HCT116 (cell line): ENCODE results near the gene TWIST2. TPM values are rescaled to one million over a fixed set of nuclear protein-coding genes. Genes with fewer than 3 reads are reported as not detected.

ENCODE experiments used
- ATAC-seq: fragments of 200-7000 bp; cut with Tn5 transposase; 2 replicates; pipeline ENCODE4 v1.9.1; 2020; ENCODE audit warnings: mild to moderate bottlenecking, moderate library complexity
- BruUV-seq: library from RNA; stranded (reverse); fragments of 400-500 nt; replicated peaks from 2 replicates; lab custom pipeline; 2021; lab: Mats Ljungman, UMichigan
- CTCF ChIA-PET: fragments of 300-600 bp; sonication (Branson Sonifier 250); formaldehyde crosslinking; loops from one replicate; lab custom pipeline; 2021; ENCODE audit warnings: antibody characterized with exemption; lab: Charles Lee
- POLR2A ChIA-PET: fragments of 300-600, 350-600 bp; sonication (Branson Sonifier 250); formaldehyde crosslinking; loops from one replicate; lab custom pipeline; 2021; ENCODE audit warnings: antibody characterized with exemption; lab: Charles Lee
- RAD21 ChIA-PET, 2 experiments: fragments of 300-600 bp; sonication (Branson Sonifier 250); formaldehyde crosslinking; loops; one replicate each; lab custom pipeline; 2023; ENCODE audit warnings: low total read pairs in 2 of 2; ENCODE audit not compliant: uncharacterized antibody in 2 of 2, unreplicated experiment in 2 of 2, low non-redundant PET in 1 of 2; lab: Charles Lee
- DNase-seq: peaks from one replicate; pipeline ENCODE4 v3.0.0-alpha.2; 2010; ENCODE audit warnings: low read depth, low spot score
- H2AFZ ChIP-seq: fragments of 200-600 bp; shearing (Covaris generic), sonication (generic); 2 replicates; pipeline ENCODE4 v1.6.1; 2017; ENCODE audit warnings: low read depth, mixed run types, mixed read lengths, antibody characterized with exemption, low read length; ENCODE audit not compliant: poor library complexity, severe bottlenecking
- H3K27ac ChIP-seq: 2 replicates; pipeline ENCODE4 v1.5.1; 2012; ENCODE audit warnings: low read depth, low read length
- H3K27me3 ChIP-seq: fragments of 200-600 bp; sonication (generic); 2 replicates; pipeline ENCODE4 v1.6.1; 2016; ENCODE audit warnings: mixed run types, low read length, mixed read lengths; ENCODE audit not compliant: insufficient read depth
- H3K36me3 ChIP-seq, 2 experiments: fragments of 200-500 bp in 1 of 2; fragments of 200-600 bp in 1 of 2; sonication (Bioruptor generic) in 1 of 2; sonication (generic) in 1 of 2; 2 replicates each; pipeline versions ENCODE4 v1.5.1 to v1.6.1; 2014 to 2016; ENCODE audit warnings: low read length in 2 of 2, inconsistent platforms in 1 of 2, mixed read lengths in 1 of 2, mixed run types in 1 of 2; ENCODE audit not compliant: insufficient read depth in 2 of 2, control insufficient read depth in 1 of 2
- H3K4me1 ChIP-seq, 2 experiments: fragments of 200-600 bp in 1 of 2; sonication (generic) in 1 of 2; 2 replicates each; pipeline versions ENCODE4 v1.5.1 to v1.6.1; 2012 to 2017; ENCODE audit warnings: low read length in 2 of 2, inconsistent platforms in 1 of 2, mild to moderate bottlenecking in 1 of 2, mixed read lengths in 1 of 2, mixed run types in 1 of 2, moderate library complexity in 1 of 2; ENCODE audit not compliant: insufficient read depth in 2 of 2, control insufficient read depth in 1 of 2
- H3K4me2 ChIP-seq: fragments of 200-600 bp; sonication (generic); 2 replicates; pipeline ENCODE4 v1.6.1; 2017; ENCODE audit warnings: mixed run types, low read length, mixed read lengths
- H3K4me3 ChIP-seq, 2 experiments: fragments of 200-600 bp in 1 of 2; sonication (generic) in 1 of 2; replicated peaks in 1 of 2; 2 replicates each; pipeline ENCODE4 v1.5.1; 2011 to 2016; ENCODE audit warnings: low read length in 2 of 2, control low read depth in 1 of 2, low read depth in 1 of 2, mild to moderate bottlenecking in 1 of 2, mixed read lengths in 1 of 2, mixed run types in 1 of 2
- H3K79me2 ChIP-seq: fragments of 200-600 bp; sonication (generic); 2 replicates; pipeline ENCODE4 v1.6.1; 2017; ENCODE audit warnings: mild to moderate bottlenecking, mixed run types, low read length, moderate library complexity, mixed read lengths; ENCODE audit not compliant: insufficient read depth
- H3K9ac ChIP-seq: fragments of 200-600 bp; sonication (generic); 2 replicates; pipeline ENCODE4 v1.6.1; 2016; ENCODE audit warnings: low read length, mixed read lengths
- H3K9me2 ChIP-seq: fragments of 200-600 bp; sonication (generic), shearing (Covaris generic); 2 replicates; pipeline ENCODE4 v1.6.1; 2017; ENCODE audit warnings: mixed run types, mild to moderate bottlenecking, moderate library complexity; ENCODE audit not compliant: insufficient read depth
- H3K9me3 ChIP-seq, 2 experiments: fragments of 200-500 bp in 1 of 2; fragments of 200-600 bp in 1 of 2; sonication (Bioruptor generic) in 1 of 2; sonication (generic) in 1 of 2; 2 replicates each; pipeline ENCODE4 v1.6.1; 2014 to 2017; ENCODE audit warnings: low read length in 2 of 2, mixed read lengths in 2 of 2, inconsistent platforms in 1 of 2, low read depth in 1 of 2, mild to moderate bottlenecking in 1 of 2, mixed run types in 1 of 2, moderate library complexity in 1 of 2; ENCODE audit not compliant: control insufficient read depth in 1 of 2, insufficient read depth in 1 of 2
- H4K20me1 ChIP-seq: fragments of 200-600 bp; sonication (generic), shearing (Covaris generic); 2 replicates; pipeline ENCODE4 v1.6.1; 2017; ENCODE audit warnings: mixed run types, mild to moderate bottlenecking, moderate library complexity; ENCODE audit not compliant: insufficient read depth
- ATF3 ChIP-seq: IDR thresholded peaks from 2 replicates; pipeline ENCODE4 v1.6.1; 2012
- EZH2 ChIP-seq: fragments of 200-600 bp; sonication (generic); IDR thresholded peaks from 2 replicates; pipeline ENCODE4 v1.6.1; 2017; ENCODE audit warnings: antibody characterized with exemption, mixed run types
- EZH2phosphoT487 ChIP-seq: fragments of 200-600 bp; IDR thresholded peaks from 2 replicates; pipeline ENCODE4 v1.6.1; 2018; ENCODE audit warnings: antibody characterized with exemption, borderline replicate concordance
- FOSL1 ChIP-seq: IDR thresholded peaks from 2 replicates; pipeline ENCODE4 v1.6.1; 2012; ENCODE audit warnings: low read depth
- JUND ChIP-seq: IDR thresholded peaks from 2 replicates; pipeline ENCODE4 v1.6.1; 2012
- MAX ChIP-seq: IDR thresholded peaks from 2 replicates; pipeline ENCODE4 v1.6.1; 2012
- POLR2A ChIP-seq: IDR thresholded peaks from 2 replicates; pipeline ENCODE4 v1.7.0; 2011; ENCODE audit warnings: borderline replicate concordance; ENCODE audit not compliant: insufficient read depth, insufficient read length; ENCODE audit errors: extremely low read depth
- POLR2AphosphoS5 ChIP-seq: IDR thresholded peaks from 2 replicates; pipeline ENCODE4 v1.6.1; 2011; ENCODE audit warnings: mild to moderate bottlenecking, low read depth, low read length, moderate library complexity
- RAD21 ChIP-seq: IDR thresholded peaks from 2 replicates; pipeline ENCODE4 v1.6.1; 2012; ENCODE audit warnings: low read depth, mild to moderate bottlenecking
- SIN3A ChIP-seq: IDR thresholded peaks from 2 replicates; pipeline ENCODE4 v1.6.1; 2012; ENCODE audit warnings: low read depth
- YY1 ChIP-seq: IDR thresholded peaks from 2 replicates; pipeline ENCODE4 v1.6.1; 2011; ENCODE audit warnings: low read length, low read depth, moderate library complexity, mild to moderate bottlenecking; ENCODE audit not compliant: insufficient replicate concordance; ENCODE audit errors: extremely low read depth
- ZFX ChIP-seq: fragments of 450-650 bp; IDR thresholded peaks from 2 replicates; pipeline ENCODE4 v1.6.1; 2017
- ZNF274 ChIP-seq: fragments of 200-500 bp; sonication (Bioruptor generic); IDR thresholded peaks from 2 replicates; pipeline ENCODE4 v1.6.1; 2014; ENCODE audit warnings: mild to moderate bottlenecking, low read depth, low read length, inconsistent platforms
- intact Hi-C: fragments of 100-400 bp; cut with micrococcal nuclease; formaldehyde crosslinking; loops from 2 replicates; pipeline ENCODE4 v1.10.0; 2022
- total RNA-seq: library from RNA; stranded (reverse); gene quantifications from one replicate; pipeline ENCODE4 v1.2.1, GENCODE V29; 2021; ENCODE audit not compliant: unreplicated experiment
- TF ChIP-seq, protein P1 (sequence below): IDR thresholded peaks from 2 replicates; pipeline ENCODE4 v1.6.1; 2012; ENCODE audit warnings: low read depth

TWIST2 gene
- total RNA-seq, 1 experiment from 2014 or later = not detected

GRCh38 chr2:238897911-238898311, 50.0 kb downstream of the TWIST2 start:
- H2AFZ ChIP-seq = no peak overlapping the region
- H4K20me1 ChIP-seq = no peaks in the 10 kb centered on the region
- peaks cover 15 to 23% of the 10 kb centered on the region in 2 experiments for H3K4me1 ChIP-seq
- no peak overlapping the region for H3K9ac ChIP-seq
- H3K27ac ChIP-seq = no peak overlapping the region
- H3K9me2 ChIP-seq = no peaks in the 10 kb centered on the region
- H3K36me3 ChIP-seq = no peaks in the 10 kb centered on the region
- no peak overlapping the region for H3K4me3 ChIP-seq
- ChIA-PET RAD21 (no interaction called here), POLR2A (no interaction called here), CTCF (no interaction called here)
- H3K9me3 ChIP-seq = no peaks in the 10 kb centered on the region
- intact Hi-C loops = no loop called here
- H3K4me2 ChIP-seq = no peak overlapping the region
- H3K79me2 ChIP-seq = no peaks in the 10 kb centered on the region
- no TSS peak for BruUV-seq
- TF ChIP-seq ZNF274 (no peak), ATF3 (no peak), YY1 (no peak), FOSL1 (no peak), SIN3A (no peak), MAX (no peak), POLR2A (no peak), RAD21 (no peak), ZFX (no peak), EZH2phosphoT487 (no peak), POLR2AphosphoS5 (no peak), JUND (no peak), EZH2 (no peak)
- TF ChIP-seq, protein P1, sequence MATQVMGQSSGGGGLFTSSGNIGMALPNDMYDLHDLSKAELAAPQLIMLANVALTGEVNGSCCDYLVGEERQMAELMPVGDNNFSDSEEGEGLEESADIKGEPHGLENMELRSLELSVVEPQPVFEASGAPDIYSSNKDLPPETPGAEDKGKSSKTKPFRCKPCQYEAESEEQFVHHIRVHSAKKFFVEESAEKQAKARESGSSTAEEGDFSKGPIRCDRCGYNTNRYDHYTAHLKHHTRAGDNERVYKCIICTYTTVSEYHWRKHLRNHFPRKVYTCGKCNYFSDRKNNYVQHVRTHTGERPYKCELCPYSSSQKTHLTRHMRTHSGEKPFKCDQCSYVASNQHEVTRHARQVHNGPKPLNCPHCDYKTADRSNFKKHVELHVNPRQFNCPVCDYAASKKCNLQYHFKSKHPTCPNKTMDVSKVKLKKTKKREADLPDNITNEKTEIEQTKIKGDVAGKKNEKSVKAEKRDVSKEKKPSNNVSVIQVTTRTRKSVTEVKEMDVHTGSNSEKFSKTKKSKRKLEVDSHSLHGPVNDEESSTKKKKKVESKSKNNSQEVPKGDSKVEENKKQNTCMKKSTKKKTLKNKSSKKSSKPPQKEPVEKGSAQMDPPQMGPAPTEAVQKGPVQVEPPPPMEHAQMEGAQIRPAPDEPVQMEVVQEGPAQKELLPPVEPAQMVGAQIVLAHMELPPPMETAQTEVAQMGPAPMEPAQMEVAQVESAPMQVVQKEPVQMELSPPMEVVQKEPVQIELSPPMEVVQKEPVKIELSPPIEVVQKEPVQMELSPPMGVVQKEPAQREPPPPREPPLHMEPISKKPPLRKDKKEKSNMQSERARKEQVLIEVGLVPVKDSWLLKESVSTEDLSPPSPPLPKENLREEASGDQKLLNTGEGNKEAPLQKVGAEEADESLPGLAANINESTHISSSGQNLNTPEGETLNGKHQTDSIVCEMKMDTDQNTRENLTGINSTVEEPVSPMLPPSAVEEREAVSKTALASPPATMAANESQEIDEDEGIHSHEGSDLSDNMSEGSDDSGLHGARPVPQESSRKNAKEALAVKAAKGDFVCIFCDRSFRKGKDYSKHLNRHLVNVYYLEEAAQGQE = no peak
- no peaks in the 10 kb centered on the region for H3K27me3 ChIP-seq
- DNase-seq (no peak), ATAC-seq (no peak)
